NT2/D1 (cell line): ENCODE measurements around the gene TNFRSF1B.

ENCODE experiments used
- SUZ12 ChIP-seq: IDR thresholded peaks from 2 replicates; pipeline ENCODE4 v1.6.1; 2011; ENCODE audit not compliant: insufficient read length, insufficient read depth; ENCODE audit errors: extremely low read depth
- YY1 ChIP-seq: IDR thresholded peaks from 2 replicates; pipeline ENCODE4 v1.6.1; 2011; ENCODE audit not compliant: insufficient read length, insufficient read depth
- ZNF274 ChIP-seq: IDR thresholded peaks from 2 replicates; pipeline ENCODE4 v1.6.1; 2011; ENCODE audit warnings: mild to moderate bottlenecking, low read depth, low read length

DNA sequence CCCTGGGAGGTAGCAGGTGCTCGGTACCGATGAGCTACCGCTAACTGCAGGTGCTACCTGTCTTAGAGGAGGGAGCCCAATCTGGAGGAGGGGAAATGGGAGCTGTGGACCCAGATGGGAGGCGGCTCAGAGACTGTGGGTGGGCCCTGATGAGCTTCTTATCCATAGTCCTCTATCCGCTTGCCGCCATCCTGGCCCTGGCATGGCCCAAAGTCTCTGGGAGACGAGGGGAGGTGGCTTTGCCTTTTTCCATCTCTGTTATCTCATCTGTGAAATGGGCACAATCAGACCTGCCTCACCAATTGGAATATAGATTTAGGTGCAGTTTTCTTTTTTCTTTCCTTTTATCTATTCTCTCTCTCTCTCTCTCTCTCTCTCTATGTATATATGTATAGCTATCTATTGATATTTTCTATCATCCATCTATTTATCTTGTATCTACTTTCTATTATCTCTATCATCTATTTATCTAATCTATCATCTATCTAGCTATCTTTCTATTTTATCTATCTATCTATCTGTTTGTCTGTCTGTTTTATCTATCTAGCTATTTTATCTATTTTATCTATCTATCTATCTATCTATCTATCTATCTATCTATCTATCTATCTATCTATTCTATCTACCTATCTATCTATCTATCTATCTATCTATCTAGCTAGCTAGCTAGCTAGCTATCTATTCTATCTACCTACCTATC, 16.5 kb downstream of the TNFRSF1B start:
- no peak for TF ChIP-seq ZNF274
- TF ChIP-seq YY1 = no peak
- no peak for TF ChIP-seq SUZ12
